ENCODE results near the gene TEX10.
"Not testable (repeated sequence)": the region's sequence is repeated elsewhere in the genome, so short reads cannot be mapped to it uniquely, and the experiment has no call there.

TEX10 gene

GRCh38 chr9:100352727-100353505 is at the start of gene TEX10:
Gene TEX10 (minus strand): TSS chr9:100352942. CDS start chr9:100349363, 3,579 bp downstream.
- TF ChIP-seq, protein P1, sequence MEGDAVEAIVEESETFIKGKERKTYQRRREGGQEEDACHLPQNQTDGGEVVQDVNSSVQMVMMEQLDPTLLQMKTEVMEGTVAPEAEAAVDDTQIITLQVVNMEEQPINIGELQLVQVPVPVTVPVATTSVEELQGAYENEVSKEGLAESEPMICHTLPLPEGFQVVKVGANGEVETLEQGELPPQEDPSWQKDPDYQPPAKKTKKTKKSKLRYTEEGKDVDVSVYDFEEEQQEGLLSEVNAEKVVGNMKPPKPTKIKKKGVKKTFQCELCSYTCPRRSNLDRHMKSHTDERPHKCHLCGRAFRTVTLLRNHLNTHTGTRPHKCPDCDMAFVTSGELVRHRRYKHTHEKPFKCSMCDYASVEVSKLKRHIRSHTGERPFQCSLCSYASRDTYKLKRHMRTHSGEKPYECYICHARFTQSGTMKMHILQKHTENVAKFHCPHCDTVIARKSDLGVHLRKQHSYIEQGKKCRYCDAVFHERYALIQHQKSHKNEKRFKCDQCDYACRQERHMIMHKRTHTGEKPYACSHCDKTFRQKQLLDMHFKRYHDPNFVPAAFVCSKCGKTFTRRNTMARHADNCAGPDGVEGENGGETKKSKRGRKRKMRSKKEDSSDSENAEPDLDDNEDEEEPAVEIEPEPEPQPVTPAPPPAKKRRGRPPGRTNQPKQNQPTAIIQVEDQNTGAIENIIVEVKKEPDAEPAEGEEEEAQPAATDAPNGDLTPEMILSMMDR (IDR thresholded peaks at IDR 0.05; ENCODE audit: control extremely low read depth, extremely low read depth, low read depth, missing control alignments), result no peak
- POLR2A ChIA-PET, result interaction anchor here (1.3 kb wide), 1 partner anchor 10 kb away, joined by 3 read pairs; no protein-coding TSS in a partner anchor
- CTCF ChIA-PET, result interaction anchor here (1.4 to 3.8 kb wide), 7 partner anchors 11 to 524 kb away, joined by 3 to 16 read pairs (median 6); no protein-coding TSS in a partner anchor
- peak; percentile 96 for DNase-seq (ENCODE audit: extremely low spot score)

DNA sequence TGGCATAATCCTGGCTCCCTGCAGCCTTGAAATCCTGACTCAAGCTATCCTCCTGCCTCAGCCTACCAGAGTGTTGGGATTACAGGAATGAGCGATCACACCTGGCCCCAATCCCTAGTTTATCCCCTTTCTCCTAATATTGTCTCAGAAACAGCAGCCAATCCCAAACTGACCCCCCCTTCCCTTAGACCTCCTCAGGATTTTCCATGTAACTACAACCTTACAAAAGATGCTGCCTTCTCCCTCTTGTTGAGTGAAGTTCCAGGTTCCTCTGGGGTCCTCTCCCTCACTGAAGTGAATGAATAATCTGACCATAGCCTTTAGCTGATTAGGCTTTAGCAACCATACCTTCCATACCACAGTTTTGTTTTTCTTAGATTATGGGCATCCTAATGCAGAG is 48.3 kb upstream of the TEX10 start:
- DNase-seq (ENCODE audit: extremely low spot score), result no peak
- POLR2A ChIA-PET, result no interaction called here
- CTCF ChIA-PET, result no interaction called here
- TF ChIP-seq, protein P1 (IDR thresholded peaks at IDR 0.05; ENCODE audit: control extremely low read depth, extremely low read depth, low read depth, missing control alignments), result no peak

DNA sequence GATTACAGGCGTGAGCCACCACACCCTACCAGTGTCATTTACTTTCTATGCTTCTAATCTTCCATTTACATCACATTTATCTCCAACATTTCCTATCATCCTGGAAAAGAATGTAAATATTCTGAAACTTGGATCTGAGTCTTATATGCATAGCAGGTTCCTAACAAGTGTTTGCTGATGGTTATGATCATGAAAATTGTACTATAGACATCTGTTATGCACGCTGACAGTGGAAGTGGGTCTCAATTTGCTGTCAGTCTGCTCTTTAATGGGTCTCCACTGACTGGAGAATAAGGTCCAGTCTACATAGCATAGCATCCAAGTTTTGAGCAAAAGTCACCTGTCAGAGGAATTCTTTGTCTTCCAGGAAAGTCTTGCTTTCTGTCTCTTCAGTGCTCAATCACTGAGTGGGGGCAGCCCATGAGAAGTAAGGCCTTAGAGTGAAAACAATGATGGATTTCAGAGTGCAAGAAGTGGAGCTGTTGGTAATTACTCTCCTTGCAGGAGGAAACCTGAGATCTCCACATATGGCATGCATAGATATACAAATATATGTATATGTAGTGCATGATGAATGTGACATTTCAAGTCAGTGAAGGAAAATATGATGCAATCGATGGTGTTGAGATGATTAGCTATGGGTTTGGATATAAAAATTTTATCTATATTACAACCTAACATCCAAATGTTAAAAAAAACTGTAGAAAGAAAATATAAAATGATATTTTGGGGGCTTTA is 45.0 kb upstream of the TEX10 start:
- TF ChIP-seq, protein P1 (IDR thresholded peaks at IDR 0.05; ENCODE audit: control extremely low read depth, extremely low read depth, low read depth, missing control alignments), result no peak
- CTCF ChIA-PET, result interaction anchor here (0.8 kb wide), 1 partner anchor 205 kb away, joined by 3 read pairs; no protein-coding TSS in a partner anchor
- POLR2A ChIA-PET, result no interaction called here
- no peak for DNase-seq (ENCODE audit: extremely low spot score)

GRCh38 chr9:100396769-100397168 is 44.0 kb upstream of the TEX10 start:
- ChIA-PET POLR2A (no interaction called here), CTCF (no interaction called here)
- no peak for DNase-seq (ENCODE audit: extremely low spot score)
- TF ChIP-seq, protein P1 (IDR thresholded peaks at IDR 0.05; ENCODE audit: control extremely low read depth, extremely low read depth, low read depth, missing control alignments), result no peak

DNA sequence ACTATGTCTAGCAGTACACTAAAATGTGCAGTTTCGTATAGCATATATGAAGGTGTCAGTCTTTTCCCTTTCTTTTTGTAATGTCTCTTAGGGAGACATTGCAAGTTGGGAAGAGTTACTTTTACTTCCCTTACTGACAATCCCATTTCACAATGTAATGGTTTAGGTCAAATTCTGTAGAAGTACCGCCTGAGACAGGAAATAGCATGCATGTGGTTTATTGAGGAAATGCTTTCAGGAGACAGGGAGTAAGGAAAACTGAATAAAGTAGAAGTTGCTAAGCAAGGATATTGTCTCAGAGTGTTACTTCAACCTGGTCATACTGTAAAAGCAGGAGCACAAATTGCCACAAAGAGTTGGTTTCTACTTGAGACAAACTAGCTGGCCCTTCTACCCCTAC is 42.1 kb upstream of the TEX10 start:
- POLR2A ChIA-PET, result no interaction called here
- TF ChIP-seq, protein P1 (IDR thresholded peaks at IDR 0.05; ENCODE audit: control extremely low read depth, extremely low read depth, low read depth, missing control alignments), result no peak
- CTCF ChIA-PET, result no interaction called here
- no peak for DNase-seq (ENCODE audit: extremely low spot score)

DNA sequence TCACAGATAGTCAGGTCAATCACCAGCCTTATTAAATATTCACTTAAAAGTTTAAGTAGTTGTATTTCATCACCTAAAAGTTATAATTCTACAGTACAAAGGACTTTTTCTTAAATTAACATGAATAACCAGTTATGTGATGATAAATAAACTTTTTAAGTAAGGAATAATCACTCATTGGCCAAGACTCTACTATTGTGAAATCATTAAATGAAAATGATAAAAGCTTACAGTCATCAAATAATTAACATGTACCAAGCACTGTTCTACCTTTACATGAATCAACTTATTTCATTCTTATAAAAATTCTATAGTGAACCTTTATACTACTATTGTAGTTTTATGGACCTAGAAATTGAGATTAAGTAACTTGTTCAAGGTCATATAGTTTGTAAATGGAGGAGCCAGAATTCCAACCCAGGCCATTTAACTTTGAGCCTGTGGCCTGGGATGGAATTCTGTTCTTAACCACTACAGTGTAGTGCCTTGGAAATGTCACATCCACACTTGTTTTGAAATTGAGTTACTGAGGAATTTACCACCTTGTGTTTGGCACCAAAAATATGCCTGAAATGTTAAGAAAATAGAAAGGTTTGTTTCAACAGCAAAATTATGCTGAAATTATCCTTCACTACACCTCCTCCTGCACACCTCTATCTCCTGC is 41.4 kb upstream of the TEX10 start:
- TF ChIP-seq, protein P1 (IDR thresholded peaks at IDR 0.05; ENCODE audit: control extremely low read depth, extremely low read depth, low read depth, missing control alignments), result no peak
- CTCF ChIA-PET, result no interaction called here
- POLR2A ChIA-PET, result no interaction called here
- DNase-seq (ENCODE audit: extremely low spot score), result no peak

DNA sequence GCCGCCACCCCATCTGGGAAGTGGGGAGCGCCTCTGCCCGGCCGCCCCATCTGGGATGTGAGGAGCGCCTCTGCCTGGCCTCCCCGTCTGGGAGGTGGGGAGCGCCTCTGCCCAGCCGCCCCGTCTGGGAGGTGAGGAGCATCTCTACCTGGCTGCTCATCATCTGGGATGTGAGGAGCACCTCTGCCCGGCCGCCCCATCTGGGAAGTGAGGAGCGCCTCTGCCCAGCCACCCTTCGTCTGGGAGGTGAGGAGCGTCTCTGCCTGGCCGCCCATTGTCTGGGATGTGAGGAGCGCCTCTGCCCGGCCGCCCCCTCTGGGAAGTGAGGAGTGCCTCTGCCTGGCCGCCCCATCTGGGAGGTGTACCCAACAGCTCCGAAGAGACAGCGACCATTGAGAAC is 40.2 kb upstream of the TEX10 start:
- POLR2A ChIA-PET; CTCF ChIA-PET; DNase-seq (ENCODE audit: extremely low spot score): not testable (repeated sequence)
